ENCODE data around the gene GSN.

GSN gene

DNA sequence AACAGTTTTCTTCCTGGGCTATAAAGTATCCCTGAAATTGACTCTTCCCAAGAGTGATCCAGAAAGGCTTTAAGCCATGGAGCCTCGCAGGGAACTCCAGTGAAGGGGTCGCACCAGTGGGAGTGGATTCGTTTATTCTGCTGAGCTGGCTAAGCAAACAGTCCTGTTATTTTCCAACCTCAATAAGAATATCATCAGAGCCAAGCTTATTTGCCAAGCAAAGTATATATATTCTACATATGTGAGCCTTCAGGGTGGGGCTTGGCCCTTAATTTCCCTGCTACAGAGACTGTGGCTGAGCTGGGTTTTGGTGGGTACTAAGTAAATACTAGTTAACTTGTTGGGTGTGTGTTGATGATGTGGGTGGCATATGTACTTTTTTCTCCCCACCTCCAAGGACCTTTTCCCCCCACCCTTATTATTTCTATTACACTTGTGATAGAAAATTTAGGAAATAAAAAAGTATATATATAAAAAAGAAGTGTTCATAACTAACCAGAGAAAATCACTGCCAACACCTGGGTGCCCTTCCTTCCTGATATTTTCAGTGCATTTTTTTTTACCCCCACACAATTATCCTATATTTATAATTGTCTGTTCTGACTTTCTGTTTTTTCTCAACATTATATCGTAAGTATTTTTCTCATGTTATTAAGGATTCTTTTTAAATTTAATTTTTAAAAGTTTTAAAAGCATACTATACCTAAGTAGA, 5.3 kb downstream of the GSN start:
- no peak for DNase-seq (ENCODE audit: low read depth)

DNA sequence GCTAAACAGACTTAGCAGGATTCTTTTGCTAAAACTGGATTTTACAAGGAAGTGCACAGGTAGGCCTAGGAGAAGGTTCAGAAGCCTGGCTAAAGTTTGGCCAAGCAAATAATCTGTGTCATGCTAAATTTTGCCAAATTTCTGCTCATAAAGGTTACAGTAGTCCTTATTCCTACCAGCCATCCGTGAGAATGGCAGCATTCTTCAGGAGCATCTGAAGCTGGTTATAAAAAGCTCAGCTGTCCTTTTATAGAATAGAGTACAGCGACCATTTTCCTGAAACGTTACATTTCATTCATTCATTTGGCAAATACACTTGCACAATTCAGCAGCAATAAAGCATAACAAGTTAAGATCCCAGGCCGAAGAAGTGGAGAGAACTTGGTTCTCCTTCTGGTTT, 6.9 kb downstream of the GSN start:
- no peak for DNase-seq (ENCODE audit: low read depth)

DNA sequence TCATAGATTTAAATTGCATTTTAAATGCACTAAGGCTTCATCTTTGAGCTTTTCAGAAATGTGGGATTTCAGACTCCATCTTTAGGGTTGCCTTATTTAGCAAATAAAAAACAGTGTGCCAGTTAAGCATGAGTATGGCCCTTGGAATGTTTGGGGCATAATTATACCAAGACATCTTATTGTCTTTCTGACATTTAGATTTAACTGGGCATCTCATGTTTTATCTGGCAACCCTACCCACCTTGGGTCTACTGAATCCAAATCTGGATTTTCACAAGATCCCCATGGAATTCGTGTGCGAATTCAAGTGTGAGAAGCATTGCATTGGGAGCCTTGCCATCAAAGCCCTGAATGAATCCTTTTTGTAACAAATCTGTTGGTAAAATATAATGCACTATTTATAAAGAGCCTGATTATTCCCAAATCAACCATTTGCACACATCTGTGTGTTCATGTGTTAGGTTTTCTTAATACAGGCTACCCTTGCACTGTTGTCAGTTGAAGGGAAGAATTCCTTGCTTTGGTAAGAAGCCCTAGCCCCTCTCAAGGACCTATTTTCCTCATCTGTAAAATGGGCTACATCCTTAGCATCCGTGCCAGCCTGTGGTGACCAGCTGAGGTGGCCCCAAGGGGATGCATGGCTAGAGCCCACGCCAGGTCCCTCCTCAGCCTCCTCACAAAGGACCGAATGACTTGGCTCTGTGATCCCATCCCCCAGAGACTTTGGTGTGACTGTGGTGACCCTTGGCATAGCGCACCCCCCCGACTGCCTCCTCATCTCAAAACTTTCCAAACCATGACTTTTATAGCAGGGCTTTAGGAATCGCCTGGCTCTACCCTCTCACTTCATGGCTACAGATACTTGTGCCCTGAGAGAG, 8.1 kb downstream of the GSN start:
- DNase-seq (ENCODE audit: low read depth), result no peak

DNA sequence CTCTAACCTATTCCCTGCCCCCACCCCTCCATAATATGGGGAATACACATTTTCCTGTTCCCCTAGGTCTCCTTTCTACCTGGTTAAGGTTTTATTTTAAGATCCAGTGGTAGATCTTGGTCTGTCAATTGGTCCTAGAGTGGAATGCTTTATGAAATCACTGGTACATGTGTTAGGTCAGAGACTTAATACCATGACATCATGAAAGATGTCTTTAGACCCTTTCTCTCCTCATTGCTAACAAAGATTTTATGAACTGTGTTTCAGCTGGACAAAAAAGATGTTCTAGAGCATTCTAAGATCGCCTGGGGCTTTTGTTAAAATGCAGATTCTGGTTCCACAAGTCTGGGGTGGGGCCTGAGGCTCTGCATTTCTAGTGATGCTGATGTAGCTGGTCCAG, 9.1 kb downstream of the GSN start:
- DNase-seq (ENCODE audit: low read depth), result no peak

DNA sequence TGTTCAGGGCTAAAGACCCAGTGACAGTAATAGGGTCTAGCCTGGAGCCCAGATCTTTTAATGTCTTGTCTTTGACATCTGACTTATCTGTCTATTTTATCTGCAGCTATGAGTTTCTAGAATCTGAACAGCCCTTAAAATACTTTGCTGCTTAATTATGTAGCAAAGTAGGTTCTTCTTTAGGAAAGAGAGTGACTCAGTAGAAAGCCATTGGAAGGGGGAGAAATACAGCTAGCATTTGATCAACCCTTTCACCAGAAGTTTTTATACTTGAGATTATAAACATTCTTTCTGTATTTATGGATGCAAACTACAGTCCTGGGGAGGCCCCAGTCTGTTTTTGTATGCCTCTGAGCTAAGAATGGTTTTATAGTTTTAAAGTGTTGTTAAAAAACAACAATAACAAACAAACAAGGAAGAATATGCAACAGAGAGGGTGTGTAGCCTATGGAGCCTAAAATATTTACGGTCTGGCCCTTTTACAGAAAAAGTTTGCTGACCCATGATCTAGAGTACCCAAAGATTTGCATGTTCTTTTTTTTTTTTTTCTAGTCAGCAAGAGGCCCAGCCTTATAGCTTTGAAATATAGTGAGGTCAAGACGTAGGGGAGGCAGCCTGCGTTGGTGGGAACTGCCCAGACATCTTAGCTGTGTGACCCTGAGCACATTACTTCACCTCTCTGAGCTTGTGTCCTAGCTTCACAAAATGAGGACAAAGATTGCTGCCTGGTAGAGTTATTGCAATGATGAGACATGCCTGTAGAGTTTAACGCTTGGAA, 9.7 kb downstream of the GSN start:
- DNase-seq (ENCODE audit: low read depth), result no peak

DNA sequence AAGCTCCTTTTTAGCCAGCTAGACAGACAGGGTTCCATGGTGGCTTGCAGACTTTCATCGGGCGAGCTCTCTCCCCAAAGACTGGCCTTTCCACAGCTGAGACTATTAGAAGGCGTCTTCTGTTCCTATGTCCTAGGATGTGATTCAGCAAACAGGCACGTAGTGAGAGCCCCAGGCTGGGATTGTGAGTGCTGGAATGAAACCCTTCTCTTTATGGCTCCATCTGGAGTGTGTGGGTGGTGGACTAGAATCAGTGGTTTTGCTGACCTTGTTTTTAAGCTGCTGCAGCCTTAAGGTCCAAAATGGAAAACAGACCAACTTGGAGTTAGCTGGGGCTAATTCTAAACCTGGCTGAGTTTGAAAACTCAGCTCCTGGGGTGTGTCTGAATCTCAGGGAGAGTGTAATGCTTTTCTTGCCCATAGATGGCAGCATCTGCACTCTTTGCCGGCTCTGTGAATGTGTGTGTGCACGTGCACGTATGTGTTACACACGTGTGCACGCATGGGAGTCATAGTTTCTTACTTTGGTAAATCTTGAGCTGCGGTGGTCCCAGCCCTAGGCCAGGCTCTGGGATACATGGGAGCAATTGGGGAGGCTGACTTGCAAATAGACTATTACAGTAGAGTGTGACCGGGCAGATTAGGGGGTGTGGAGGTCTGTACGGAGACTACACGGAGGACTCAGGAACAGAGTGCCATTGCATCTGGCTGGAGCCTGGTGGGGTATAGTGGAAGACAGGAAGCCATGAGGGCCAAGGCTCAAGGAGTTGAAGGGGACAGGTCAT, 10.7 kb downstream of the GSN start:
- DNase-seq (ENCODE audit: low read depth), result no peak

DNA sequence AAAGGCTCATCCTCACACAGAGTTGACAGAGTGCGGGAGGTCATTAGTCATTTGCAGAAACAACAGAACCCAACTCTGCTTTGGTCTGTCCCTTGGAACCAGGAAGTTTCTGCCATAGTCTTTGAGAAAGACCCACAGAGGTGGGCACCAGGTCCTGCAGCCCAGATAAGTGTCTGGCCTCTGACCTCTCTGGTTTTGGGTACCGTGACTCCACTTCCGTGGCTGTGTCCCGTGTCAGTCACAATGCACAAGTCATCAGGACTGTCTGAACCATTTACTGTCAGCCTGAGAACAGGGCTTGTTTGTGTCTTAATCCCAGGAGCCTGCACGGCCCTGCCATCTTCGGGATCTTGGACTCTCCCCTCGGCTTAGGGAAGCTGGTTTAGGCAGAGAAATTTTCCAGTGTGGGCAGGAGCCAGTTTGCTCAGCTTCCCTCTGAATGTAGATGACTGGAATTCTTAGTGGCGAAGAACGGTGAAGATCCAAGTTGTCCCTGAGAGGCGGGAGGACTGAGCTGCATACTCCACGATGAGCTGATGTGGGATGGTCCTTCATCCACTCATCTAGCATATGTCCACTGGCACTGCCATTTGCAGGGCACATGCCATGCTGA, 11.9 kb downstream of the GSN start:
- DNase-seq (ENCODE audit: low read depth), result no peak

GRCh38 chr9:121280715-121281613, 13.0 kb downstream of the GSN start:
- no peak for DNase-seq (ENCODE audit: low read depth)

GRCh38 chr9:121281614-121282276, 13.8 kb downstream of the GSN start:
- no peak for DNase-seq (ENCODE audit: low read depth)

DNA sequence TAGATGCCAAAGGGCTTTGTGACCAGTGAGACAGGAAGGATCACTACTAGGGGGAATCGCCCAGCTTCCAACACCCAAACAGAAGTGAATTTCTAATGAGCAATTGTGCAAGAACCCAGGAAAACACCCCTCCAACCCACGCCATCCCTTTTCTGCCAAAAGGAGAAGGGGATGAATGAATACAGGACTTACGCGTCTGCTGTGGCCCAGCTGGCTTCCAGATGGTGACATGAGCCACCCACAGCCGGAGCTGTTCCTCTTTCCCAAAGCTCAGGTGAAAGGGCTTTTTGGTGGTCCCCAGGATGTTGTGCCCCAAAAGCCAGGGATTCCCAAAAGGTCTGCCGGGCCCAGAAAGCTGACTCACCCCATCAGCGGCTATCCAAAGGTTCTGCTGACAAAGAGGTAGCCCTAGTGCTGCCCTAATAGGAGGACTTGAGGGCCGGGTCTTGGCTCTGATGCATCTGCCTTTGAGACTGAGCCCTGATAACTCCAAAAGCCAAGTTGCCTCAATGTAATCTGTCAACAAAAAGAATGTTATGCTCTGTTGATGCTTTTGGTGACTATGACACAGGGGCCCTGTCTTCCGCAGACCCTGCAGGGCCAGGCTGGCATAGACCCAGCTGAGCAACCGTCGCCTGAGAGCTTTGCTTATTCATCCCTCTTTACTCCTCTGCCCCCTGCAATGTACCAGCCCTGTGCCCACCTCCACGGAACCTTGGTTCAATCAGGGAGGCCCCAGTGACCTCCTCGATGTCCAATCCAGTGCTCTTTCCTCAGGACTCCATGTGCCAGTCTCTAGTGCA, 14.5 kb downstream of the GSN start:
- no peak for DNase-seq (ENCODE audit: low read depth)

DNA sequence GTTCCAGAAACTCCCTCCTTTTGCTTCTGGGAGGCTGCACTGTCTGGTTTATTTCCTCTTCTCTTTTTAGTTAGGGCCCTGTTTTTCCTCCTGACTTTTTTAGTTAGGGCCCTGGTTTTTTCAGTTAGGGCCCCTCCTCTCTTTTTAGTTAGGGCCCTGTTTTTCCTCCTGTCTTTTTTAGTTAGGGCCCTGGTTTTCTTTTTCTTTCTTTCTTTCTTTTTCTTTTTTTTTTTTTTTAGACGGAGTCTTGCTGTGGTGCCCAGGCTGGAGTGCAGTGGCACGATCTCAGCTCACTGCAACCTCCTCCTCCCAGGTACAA, 15.1 kb downstream of the GSN start:
- DNase-seq (ENCODE audit: low read depth), result no peak

DNA sequence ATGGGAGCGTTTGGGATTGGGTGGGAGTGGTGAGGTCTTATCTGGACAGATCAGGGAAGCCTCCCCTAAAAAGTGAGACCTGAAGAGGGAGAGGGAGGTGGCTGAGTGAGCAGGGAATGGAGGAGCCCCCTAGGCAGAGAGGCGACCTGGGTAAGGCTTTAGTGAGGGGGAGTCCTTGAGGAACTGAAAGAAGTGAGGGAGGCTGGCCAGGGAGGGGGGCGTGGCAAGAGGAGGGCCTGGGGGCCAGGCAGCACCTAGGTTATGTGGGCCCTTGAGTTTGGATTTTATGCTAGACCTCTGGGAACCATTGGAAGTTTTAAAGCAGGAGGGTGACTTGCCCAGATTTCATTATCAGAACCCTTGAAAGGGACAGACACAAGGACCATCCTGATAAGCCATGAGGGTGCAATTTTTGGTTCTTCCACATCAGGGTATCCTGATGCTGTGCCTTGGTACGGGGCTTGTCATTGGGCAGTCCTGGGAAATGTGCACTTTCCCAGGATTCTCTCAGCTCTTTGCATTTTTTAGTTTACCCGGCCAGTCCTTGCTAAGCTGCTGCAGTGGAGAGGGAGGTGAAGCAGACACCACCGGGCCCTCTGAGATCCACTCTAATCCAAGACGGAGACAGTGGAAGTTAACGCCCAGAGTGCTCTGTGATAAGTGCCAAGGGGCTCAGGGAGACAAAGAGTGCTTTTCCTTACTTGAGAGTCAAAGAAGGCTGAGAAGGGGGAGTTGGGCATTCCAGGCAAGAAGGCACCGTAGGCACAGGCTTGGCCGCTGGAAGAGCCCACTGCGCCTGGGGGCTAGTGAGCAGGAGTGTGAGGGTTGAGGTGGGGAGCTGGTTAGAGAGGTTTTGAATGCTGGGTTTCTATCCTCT, 16.1 kb downstream of the GSN start:
- DNase-seq (ENCODE audit: low read depth), result no peak

- no peak for DNase-seq (ENCODE audit: low read depth)
These were observed 16.9 kb downstream of the GSN start for GRCh38 chr9:121284733-121285451.

DNA sequence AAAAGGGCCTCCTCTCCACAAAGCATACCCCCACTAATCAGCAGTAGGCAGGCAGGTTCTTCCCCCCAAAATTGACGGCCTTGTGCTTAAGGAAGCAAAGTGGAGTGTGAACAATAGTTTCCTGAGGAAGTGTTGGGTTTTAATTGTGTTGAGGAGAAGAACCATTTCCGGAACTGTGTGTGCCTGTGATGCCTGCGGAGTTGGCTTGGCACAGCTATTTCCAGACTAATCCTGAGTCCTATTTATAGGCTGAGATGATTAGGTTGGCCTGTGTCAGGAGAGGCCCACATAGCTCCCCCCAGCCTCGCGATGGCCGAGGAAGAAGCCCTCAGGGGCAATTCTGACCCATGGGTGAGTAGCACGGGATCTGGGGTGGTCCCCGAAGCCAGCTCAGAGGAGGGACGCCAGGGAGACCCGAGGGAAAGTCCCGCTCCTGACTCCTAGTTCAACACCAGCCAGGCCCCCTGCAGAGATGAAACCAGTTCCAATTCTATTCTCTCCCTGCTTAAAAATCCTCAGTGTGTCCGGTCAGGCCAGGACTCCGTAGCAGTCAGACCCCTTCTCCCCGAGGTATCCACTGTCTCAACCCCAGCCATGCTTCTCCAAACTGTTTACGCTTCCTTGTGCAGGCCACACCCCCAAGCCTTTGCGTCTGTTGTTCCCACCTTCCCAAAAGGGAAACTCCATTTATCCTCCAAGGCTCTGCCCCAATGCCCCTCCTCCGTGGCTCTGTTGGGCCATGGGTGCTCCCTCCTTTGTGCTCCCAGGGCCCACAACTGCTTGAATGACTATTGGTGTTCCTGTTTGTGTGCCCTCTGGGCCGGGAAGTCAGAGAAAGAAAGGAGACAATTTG, 18.1 kb downstream of the GSN start:
- DNase-seq (ENCODE audit: low read depth), result no peak

- no peak for DNase-seq (ENCODE audit: low read depth)
These were observed 18.7 kb downstream of the GSN start for GRCh38 chr9:121286688-121286972.

DNA sequence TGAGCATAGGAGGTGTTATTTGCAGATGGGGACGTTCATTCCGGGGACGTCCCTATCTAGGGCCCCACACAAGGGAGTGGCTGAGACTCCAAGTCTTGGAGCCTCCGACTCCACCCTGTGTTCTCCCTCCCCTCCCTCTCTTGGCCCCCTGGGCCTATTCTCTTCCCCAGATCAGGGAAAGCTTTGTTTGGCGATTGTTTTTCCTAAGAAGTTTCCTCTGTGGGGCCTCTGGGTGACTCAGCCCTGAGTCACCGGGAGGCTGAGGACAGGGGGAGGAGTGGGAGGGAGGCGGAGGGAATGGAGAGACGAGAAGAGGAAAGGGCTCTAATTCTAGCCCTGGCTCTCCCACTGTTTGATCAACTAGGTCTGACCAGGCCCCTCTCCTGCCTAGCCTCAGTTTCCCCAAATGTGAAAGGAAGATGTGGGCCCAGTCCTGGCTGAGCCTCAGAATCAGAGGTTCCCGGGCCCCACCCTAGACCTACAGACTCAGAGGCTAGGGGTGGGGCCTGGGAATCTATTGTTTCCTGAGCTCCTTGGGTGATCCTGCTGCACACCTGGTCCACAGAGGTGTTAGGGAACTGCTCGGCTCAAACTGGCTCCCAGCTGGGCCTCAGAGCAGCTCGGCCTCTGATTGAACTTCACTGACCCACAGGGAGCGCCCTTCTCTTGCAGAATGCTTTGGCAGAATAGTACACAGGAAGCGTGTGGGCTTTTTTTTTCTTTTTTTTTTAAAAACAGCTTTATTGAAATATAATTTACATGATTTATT, 19.2 kb downstream of the GSN start:
- DNase-seq (ENCODE audit: low read depth), result no peak
